GM13977 (cell line): ENCODE results near the gene ACP6.
"Not testable (repeated sequence)": the region's sequence is repeated elsewhere in the genome, so short reads cannot be mapped to it uniquely, and the experiment has no call there.

Source experiments
- DNase-seq: peaks from one replicate; pipeline ENCODE4 v3.0.0; 2012; ENCODE audit warnings: low spot score
- in situ Hi-C: fragments of 300-500 bp; cut with MboI; formaldehyde crosslinking; loops from one replicate; pipeline ENCODE4 v1.12.0; 2022; ENCODE audit warnings: low sequenced_read_pairs, low pct_unique_long_range_greater_than_20kb, mixed read lengths, inconsistent platforms; ENCODE audit not compliant: unreplicated experiment
- TF ChIP-seq, protein P1 (sequence below): IDR thresholded peaks from 2 replicates; pipeline ENCODE4 v1.5.1; 2012; ENCODE audit warnings: mild to moderate bottlenecking, control low read depth; ENCODE audit not compliant: insufficient read depth; ENCODE audit errors: extremely low read depth, missing control alignments

The ACP6 gene

GRCh38 chr1:147618771-147619170 lies 51.6 kb downstream of the ACP6 start:
- TF ChIP-seq, protein P1, sequence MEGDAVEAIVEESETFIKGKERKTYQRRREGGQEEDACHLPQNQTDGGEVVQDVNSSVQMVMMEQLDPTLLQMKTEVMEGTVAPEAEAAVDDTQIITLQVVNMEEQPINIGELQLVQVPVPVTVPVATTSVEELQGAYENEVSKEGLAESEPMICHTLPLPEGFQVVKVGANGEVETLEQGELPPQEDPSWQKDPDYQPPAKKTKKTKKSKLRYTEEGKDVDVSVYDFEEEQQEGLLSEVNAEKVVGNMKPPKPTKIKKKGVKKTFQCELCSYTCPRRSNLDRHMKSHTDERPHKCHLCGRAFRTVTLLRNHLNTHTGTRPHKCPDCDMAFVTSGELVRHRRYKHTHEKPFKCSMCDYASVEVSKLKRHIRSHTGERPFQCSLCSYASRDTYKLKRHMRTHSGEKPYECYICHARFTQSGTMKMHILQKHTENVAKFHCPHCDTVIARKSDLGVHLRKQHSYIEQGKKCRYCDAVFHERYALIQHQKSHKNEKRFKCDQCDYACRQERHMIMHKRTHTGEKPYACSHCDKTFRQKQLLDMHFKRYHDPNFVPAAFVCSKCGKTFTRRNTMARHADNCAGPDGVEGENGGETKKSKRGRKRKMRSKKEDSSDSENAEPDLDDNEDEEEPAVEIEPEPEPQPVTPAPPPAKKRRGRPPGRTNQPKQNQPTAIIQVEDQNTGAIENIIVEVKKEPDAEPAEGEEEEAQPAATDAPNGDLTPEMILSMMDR: no peak
- in situ Hi-C loops: no loop called here
- DNase-seq: no peak

- in situ Hi-C loops: no loop called here
- DNase-seq: no peak
- TF ChIP-seq, protein P1: no peak
Observed at GRCh38 chr1:147618077-147618569, 52.2 kb downstream of the ACP6 start.

DNA sequence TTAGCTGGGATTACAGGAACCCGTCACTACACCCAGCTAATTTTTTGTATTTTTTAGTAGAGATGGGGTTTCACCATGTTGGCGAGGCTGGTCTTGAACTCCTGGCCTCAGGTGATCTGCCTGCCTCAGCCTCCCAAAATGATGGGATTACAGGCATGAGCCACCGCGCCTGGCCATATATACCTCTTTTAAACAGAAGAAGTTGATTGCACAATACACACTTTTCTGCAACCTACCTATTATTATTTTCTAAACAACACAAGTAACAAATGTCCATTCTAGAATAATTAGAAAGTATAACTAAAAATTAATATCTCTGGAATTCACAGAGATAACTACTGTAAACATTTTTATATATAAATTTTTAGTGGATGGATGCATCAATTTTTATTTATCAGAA lies 55.4 kb downstream of the ACP6 start:
- DNase-seq, in situ Hi-C loops: not testable (repeated sequence)

GRCh38 chr1:147613506-147613905 lies 56.8 kb downstream of the ACP6 start:
- in situ Hi-C loops: no loop called here
- no peak for DNase-seq
- TF ChIP-seq, protein P1: no peak

GRCh38 chr1:147612366-147612765 lies 58.0 kb downstream of the ACP6 start:
- no peak for DNase-seq
- in situ Hi-C loops: no loop called here

DNA sequence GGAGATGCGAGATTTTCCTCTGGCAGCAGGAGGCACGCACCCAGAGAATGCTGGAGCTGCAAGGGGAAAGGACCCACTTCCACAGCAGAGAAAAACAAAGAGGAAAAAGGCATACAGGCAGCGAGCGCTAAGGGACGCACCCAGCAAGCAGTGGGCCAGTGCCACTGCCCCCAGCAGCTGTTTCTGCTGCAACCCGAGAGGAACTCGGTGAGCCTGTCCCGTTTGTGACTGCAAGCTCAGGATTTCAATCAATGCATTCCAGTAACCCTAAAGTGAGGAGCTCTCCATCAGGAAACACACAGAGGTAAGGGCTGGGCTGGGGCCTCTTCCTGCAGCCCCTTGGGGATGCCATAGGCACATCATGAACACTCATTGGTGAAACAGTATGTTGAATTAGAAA lies 58.7 kb downstream of the ACP6 start:
- TF ChIP-seq, protein P1: no peak
- in situ Hi-C loops: no loop called here

More at GRCh38 chr1:147612366-147612765, 58.0 kb downstream of the ACP6 start:
- TF ChIP-seq, protein P1: no peak

GRCh38 chr1:147611021-147611426 lies 59.3 kb downstream of the ACP6 start:
- TF ChIP-seq, protein P1: no peak
- in situ Hi-C loops: no loop called here
- peak; percentile 55 for DNase-seq

More for the DNA sequence above, 58.7 kb downstream of the ACP6 start:
- DNase-seq: no peak
